Hepatocyte (in vitro differentiated cells): Measurements from ENCODE around the gene FAM89B. TPM values are rescaled to one million over a fixed set of nuclear protein-coding genes. Genes with fewer than 3 reads are reported as not detected.

Experiments used
- DNase-seq: peaks from one replicate; pipeline ENCODE4 v3.0.0-alpha.2; 2016; ENCODE audit warnings: low spot score
- H2AFZ ChIP-seq: fragments of 200-600 bp; sonication (generic); 2 replicates; pipeline ENCODE4 v1.6.0; 2016; ENCODE audit warnings: antibody characterized with exemption, mild to moderate bottlenecking
- H3K27ac ChIP-seq: fragments of 200-600 bp; sonication (generic); 2 replicates; pipeline ENCODE4 v1.5.1; 2016; ENCODE audit warnings: mild to moderate bottlenecking
- H3K27me3 ChIP-seq: fragments of 200-600 bp; sonication (generic); 2 replicates; pipeline ENCODE4 v1.6.1; 2016
- H3K36me3 ChIP-seq: fragments of 200-600 bp; sonication (generic); replicated peaks from 2 replicates; pipeline ENCODE4 v1.5.1; 2016; ENCODE audit warnings: low read depth; ENCODE audit not compliant: insufficient read depth
- H3K4me1 ChIP-seq: fragments of 200-600 bp; sonication (generic); 2 replicates; pipeline ENCODE4 v1.5.1; 2016; ENCODE audit warnings: mild to moderate bottlenecking, moderate library complexity; ENCODE audit not compliant: insufficient read depth
- H3K4me2 ChIP-seq: fragments of 200-600 bp; sonication (generic); 2 replicates; pipeline ENCODE4 v1.6.0; 2016
- H3K4me3 ChIP-seq: fragments of 200-600 bp; sonication (generic); 2 replicates; pipeline ENCODE4 v1.5.1; 2016; ENCODE audit warnings: mild to moderate bottlenecking
- H3K79me2 ChIP-seq: fragments of 200-600 bp; sonication (generic); 2 replicates; pipeline ENCODE4 v1.6.0; 2017; ENCODE audit warnings: mild to moderate bottlenecking
- H3K9me2 ChIP-seq: fragments of 200-600 bp; sonication (generic); replicated peaks from 2 replicates; pipeline ENCODE4 v1.6.0; 2017; ENCODE audit warnings: mild to moderate bottlenecking; ENCODE audit not compliant: insufficient read depth
- H3K9me3 ChIP-seq: fragments of 200-600 bp; sonication (generic); 2 replicates; pipeline ENCODE4 v1.5.1; 2016; ENCODE audit warnings: low read depth, mild to moderate bottlenecking
- H4K20me1 ChIP-seq: fragments of 200-600 bp; sonication (generic); 2 replicates; pipeline ENCODE4 v1.6.0; 2016; ENCODE audit warnings: mild to moderate bottlenecking; ENCODE audit not compliant: insufficient read depth, poor library complexity, severe bottlenecking
- CTCF ChIP-seq: fragments of 200-600 bp; sonication (generic); IDR thresholded peaks from 2 replicates; pipeline ENCODE4 v1.5.1; 2016; ENCODE audit warnings: antibody characterized with exemption, mild to moderate bottlenecking; ENCODE audit not compliant: poor library complexity
- EZH2 ChIP-seq: fragments of 200-600 bp; sonication (generic); IDR thresholded peaks from 2 replicates; pipeline ENCODE4 v1.6.1; 2016; ENCODE audit warnings: antibody characterized with exemption, mild to moderate bottlenecking, borderline replicate concordance
- EZH2phosphoT487 ChIP-seq: fragments of 200-600 bp; sonication (generic); IDR thresholded peaks from one replicate; pipeline ENCODE4 v1.6.1; 2018; ENCODE audit warnings: antibody characterized with exemption, mild to moderate bottlenecking, low read depth, moderate library complexity; ENCODE audit not compliant: unreplicated experiment, severe bottlenecking
- WGBS: methylation state at CpG from one replicate; pipeline ENCODE4 v1.1.6; 2016; ENCODE audit warnings: low lambda C conversion rate; ENCODE audit errors: missing lambda C conversion rate; 5-methylcytosine and 5-hydroxymethylcytosine counted together
- polyA plus RNA-seq: library from polyadenylated mRNA; unstranded; fragments of >200 nt; fragmentation: Nextera tagmentation; extraction: Ambion mirVana; gene quantifications from 2 replicates; pipeline ENCODE4 v1.2.1, GENCODE V29; 2016
- total RNA-seq: library from RNA; depleted of rRNA; stranded (reverse); fragments of >200 nt; gene quantifications from 2 replicates; pipeline ENCODE4 v1.2.3, GENCODE V29; 2014

Gene FAM89B
- total and polyA plus RNA-seq, 2 experiments from 2014 or later = 34.1 to 112 TPM

DNA sequence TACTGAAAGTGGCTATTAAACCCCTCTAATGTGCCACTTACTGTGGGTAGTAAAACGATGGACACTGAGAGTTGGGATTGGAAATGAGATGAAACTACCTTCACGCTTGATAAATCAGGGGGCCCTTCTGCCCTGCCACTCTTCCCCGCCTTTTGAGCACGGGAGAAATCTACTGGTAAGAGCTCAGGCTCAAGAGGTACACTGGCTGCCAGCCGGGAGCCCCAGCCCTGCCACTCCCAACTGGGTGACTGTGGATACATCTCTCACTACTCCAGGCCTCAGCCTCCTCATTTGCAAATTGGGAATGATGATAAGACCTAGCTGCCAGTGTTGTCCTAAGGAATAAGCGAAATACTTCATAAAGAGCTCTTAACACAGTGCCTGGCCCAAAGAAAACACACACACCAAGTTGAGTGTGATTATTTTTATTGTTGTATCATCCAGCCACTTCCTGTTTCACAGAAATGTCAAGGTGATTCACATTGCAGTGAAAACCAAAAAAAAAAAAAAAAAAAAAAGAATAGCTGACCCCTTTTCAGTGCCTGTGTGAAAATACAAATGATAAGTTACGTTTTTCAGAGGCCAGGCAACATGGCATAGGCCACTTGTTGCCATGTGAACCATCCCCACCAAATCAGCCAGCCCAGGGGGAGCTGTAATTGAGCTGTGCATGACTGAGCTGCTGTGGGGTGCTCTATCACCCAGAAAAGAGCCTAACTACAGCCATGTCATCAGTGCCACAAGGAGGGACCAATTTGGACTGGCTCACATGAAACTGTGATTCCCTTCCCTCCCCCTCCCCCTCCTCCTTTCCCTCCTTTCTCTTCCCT is 6.5 kb upstream of the FAM89B start:
- no peaks in the 10 kb centered on the region for H3K9me2 ChIP-seq
- no peak overlapping the region for H3K4me3 ChIP-seq
- H4K20me1 ChIP-seq = no peaks in the 10 kb centered on the region
- H3K79me2 ChIP-seq = peaks cover 36% of the 10 kb centered on the region
- H3K9me3 ChIP-seq = no peaks in the 10 kb centered on the region
- TF ChIP-seq EZH2phosphoT487 (no peak), EZH2 (no peak), CTCF (no peak)
- H3K27ac ChIP-seq = no peak overlapping the region
- no peak for DNase-seq
- peaks cover 15% of the 10 kb centered on the region for H3K4me1 ChIP-seq
- 88% methylated on average over 7 of the region's 7 CpGs for WGBS
- H3K27me3 ChIP-seq = no peaks in the 10 kb centered on the region
- no peak overlapping the region for H2AFZ ChIP-seq
- no peaks in the 10 kb centered on the region for H3K36me3 ChIP-seq
- H3K4me2 ChIP-seq = no peak overlapping the region

DNA sequence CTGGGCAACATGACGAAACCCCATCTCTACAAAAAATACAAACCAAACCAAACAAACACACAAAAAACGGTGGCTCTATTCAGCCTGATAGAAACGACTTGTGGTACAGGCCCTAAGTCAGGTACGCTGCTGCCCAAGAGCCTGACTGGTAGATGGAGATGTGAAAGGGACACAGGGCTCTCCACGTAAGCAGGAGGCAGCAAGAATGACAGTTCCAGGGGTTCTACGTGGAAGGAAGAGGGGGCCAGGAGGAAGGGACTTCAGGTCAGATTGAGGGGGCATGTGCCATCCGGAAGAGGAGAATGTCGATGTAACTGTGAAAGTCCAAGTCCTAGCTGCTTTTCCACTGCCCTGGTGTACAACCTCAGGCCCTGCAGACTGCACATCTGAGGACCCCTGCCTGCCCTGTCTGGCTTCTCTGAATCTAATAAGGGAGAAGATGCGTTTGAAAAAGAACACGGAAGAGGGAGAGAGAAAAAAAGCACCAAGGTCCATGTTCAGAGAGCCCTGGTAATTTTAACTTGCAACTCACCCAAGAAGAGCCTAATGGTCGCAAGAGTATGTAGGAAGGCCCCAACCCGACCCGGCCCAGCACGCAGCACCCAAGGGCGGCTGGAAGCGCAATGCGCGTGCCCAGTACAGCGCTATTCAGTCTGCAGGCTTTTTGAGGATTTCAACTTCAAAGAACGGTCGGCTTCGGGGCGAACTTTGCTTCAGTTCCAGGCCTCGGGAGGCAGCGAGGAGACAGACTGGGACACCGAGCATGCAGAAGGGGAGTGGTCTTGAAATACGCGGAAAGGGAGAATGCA is 3.0 kb upstream of the FAM89B start:
- TF ChIP-seq CTCF (no peak), EZH2 (no peak), EZH2phosphoT487 (no peak)
- Histone ChIP-seq H4K20me1 (peaks cover 14% of the 10 kb centered on the region), H3K36me3 (no peaks in the 10 kb centered on the region), H3K4me2 (peak overlapping the region; percentile 91), H3K9me3 (no peaks in the 10 kb centered on the region), H3K4me1 (peaks cover 37% of the 10 kb centered on the region), H2AFZ (peak overlapping the region; percentile 49), H3K27ac (peak overlapping the region; percentile 84), H3K9me2 (no peaks in the 10 kb centered on the region), H3K79me2 (peaks cover 59% of the 10 kb centered on the region), H3K4me3 (peak overlapping the region; percentile 53), H3K27me3 (no peaks in the 10 kb centered on the region)
- no peak for DNase-seq
- 16% methylated on average over 28 of the region's 28 CpGs for WGBS

- H3K4me1 ChIP-seq = peaks cover 43% of the 10 kb centered on the region
- peak; percentile 99 for DNase-seq
- no peaks in the 10 kb centered on the region for H3K9me2 ChIP-seq
- no peaks in the 10 kb centered on the region for H3K27me3 ChIP-seq
- H3K36me3 ChIP-seq = no peaks in the 10 kb centered on the region
- peak; percentile 69 for TF ChIP-seq CTCF
- TF ChIP-seq EZH2 = no peak
- peak within 1 kb of the TSS; percentile 49 for H2AFZ ChIP-seq
- H3K79me2 ChIP-seq = peaks cover 59% of the 10 kb centered on the region
- no peaks in the 10 kb centered on the region for H3K9me3 ChIP-seq
- WGBS = 1% methylated on average over 84 of the region's 89 CpGs
- peak within 1 kb of the TSS; percentile 64 for H3K4me3 ChIP-seq
- H3K4me2 ChIP-seq = peak within 1 kb of the TSS; percentile 98
- H3K27ac ChIP-seq = peak within 1 kb of the TSS; percentile 84
- peaks cover 19% of the 10 kb centered on the region for H4K20me1 ChIP-seq
Observed at GRCh38 chr11:65569973-65570918, 2.1 kb upstream of the FAM89B start, which contains the start of gene ZNRD2. ZNRD2 (plus strand) TSS chr11:65570477; CDS start chr11:65570492, 15 bp downstream.
